ENCODE measurements around the gene DENND10.
A peak's percentile ranks its signal among the peaks of the same experiment; 100 is the strongest.
"Not testable (repeated sequence)": the region's sequence is repeated elsewhere in the genome, so short reads cannot be mapped to it uniquely, and the experiment has no call there.

Gene DENND10

GRCh38 chr10:119176166-119176565 lies 72.3 kb downstream of the DENND10 start:
- DNase-seq = no peak

- no peak for DNase-seq
Measured at GRCh38 chr10:119177708-119178371, 73.9 kb downstream of the DENND10 start.

GRCh38 chr10:119178372-119179119 lies 74.6 kb downstream of the DENND10 start, which contains the start of gene PRDX3:
TSS of gene PRDX3 (minus strand) at chr10:119178812. CDS start at chr10:119178790, 22 bp downstream.
- peak; percentile 96 for DNase-seq

GRCh38 chr10:119180850-119181400 lies 77.0 kb downstream of the DENND10 start:
- not testable (repeated sequence) for DNase-seq

- no peak for DNase-seq
Measured at GRCh38 chr10:119183664-119184412, 79.9 kb downstream of the DENND10 start.

Data from right forelimb (tissue), 1 donor.